HG03571 (cell line): ENCODE results near the gene SVIL.
"Not testable (repeated sequence)": the region's sequence is repeated elsewhere in the genome, so short reads cannot be mapped to it uniquely, and the experiment has no call there.

Source experiments
- ATAC-seq: cut with Tn5 transposase; IDR thresholded peaks from one replicate; pipeline ENCODE4 v1.9.1; 2021; ENCODE audit not compliant: unreplicated experiment

The SVIL gene

DNA sequence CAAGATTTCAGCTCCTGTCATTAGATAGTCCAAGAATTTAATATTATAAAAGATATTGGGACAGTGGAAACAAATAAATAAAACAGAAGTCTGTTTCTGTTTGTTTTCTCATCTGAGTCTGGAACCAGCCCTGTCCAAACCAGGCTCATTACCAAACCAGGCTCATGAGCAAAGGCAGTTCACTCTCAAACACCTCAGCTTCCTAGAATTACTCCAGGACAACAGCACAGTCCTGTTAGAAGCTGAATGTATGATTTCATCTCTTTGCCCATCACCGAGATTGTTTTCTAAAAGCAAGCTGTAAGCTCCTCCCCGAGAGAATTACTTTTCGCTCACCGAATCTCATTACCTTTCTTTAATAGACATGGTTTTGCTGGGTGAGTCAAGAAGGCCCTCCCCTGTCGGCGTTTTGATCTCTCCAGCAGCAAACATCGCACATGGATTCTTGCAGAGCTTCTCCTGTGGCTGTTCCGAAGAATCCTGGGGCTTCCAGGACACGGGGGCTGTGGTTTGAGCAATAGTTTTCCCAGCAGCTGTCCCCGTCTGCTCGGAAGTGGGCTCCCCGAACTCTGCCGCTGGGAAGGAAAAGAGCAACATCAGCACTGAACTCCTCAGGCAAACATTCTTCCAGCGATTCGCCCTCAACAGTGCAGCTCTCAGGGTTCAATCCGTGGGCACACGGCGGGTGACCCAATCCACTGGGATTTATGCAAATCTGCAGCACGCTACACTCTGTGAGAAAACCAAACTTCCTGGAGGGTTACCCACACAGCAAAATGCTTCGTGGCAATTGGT, 112.5 kb downstream of the SVIL start:
- no peak for ATAC-seq

GRCh38 chr10:29519659-29520058, 115.1 kb downstream of the SVIL start:
- ATAC-seq: no peak

DNA sequence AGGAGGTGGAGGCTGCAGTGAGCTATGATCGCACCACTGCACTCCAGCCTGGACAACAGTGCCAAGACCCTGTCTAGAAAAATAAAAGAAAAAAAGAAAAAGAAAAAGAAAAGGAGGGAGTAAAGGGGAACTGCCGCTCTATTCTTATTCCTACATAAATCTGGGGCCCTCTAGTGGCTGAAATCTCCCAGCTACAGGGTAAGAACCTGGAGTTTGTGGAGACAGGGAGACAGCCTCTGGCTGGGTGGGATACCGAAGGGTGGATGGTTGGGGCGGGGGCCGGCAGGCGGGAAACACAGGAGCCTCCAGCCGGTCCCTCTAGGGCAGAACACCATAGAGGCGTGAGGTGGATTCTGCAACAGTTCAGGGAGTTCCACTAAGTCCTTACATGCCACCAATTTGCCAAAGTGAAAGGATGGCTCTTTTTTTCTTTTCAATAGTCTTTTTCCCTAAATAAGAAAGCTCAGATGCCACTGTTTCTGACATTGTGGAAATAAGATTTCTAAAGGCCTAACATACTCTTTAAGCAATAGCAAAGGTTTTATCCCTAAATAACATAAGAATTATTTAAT, 117.3 kb downstream of the SVIL start:
- ATAC-seq: no peak

GRCh38 chr10:29516309-29516932, 118.3 kb downstream of the SVIL start:
- not testable (repeated sequence) for ATAC-seq

DNA sequence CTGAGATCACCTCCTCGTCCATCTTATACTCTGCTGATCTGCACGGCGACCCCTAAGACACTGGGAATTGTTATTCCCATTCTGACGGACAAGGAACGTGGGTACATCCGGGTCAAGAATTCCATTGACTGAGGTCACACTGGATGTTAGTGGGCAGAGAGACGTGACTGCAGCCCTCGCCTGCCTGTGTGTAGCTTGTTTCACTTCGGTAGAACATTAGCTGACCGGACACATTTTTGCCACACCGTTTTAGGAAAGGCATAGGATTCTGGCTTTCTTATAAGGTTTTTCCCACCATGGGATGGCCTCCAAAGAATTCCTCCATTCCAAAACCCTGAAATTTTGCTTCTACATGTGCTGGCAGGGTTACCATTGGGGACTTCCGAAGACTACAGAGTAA, 118.9 kb downstream of the SVIL start:
- ATAC-seq: not testable (repeated sequence)

- ATAC-seq: not testable (repeated sequence)
These were observed 119.7 kb downstream of the SVIL start for GRCh38 chr10:29515104-29515503.

GRCh38 chr10:29514306-29514705, 120.5 kb downstream of the SVIL start:
- ATAC-seq: no peak

GRCh38 chr10:29512425-29512974, 122.3 kb downstream of the SVIL start:
- ATAC-seq: no peak

- not testable (repeated sequence) for ATAC-seq
These were observed 123.0 kb downstream of the SVIL start for GRCh38 chr10:29511806-29512205.

GRCh38 chr10:29510483-29511157, 124.2 kb downstream of the SVIL start:
- ATAC-seq: not testable (repeated sequence)

DNA sequence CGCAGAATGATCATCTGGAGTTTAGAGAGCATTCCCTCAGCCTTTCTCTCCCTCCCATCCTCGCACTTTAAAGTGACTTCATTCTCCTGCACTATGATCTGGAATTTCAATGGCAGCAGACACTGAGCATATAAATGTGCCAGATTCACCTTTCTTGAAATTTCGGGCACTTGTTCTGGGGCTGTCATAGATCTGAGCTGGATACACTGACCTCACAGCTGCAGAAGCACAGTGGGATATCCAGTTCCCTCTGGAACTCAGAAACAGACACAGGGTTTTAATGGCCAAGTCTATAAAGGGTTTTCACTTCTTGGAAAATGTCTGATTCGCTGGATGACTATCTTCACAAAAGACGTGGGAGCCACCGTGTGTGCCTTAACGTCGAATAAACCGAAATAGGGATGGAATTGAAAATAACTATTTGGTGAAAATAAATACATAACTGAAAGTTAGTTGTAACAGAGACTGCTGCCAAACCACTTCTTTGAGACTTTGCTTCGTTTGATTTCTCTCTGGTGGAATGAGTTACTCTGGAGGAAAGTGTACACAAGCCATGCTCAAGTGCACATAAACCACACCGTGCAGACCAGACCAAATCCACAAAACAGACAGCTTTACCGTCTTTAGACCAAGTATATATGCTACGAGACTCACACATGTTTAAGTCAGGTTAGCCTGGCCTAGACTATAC, 126.1 kb downstream of the SVIL start:
- no peak for ATAC-seq

DNA sequence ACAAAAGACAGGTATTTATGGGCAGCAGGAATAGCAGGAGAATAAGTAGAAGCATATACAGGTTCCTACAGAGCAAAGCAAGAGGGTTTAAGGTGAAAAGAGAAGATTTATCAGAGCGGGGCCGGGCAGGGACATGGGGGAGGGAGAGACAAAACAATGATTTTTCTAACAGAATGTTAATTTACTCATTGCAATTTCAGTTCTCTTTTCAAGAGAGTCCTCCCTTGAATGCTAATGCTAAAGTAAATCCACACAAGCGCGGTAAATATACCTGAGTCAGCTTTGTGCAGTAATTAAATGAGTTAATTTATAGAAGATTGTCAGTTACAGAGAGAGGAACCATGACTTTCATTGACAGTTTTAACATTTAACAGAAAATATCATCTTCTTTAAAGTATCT, 127.0 kb downstream of the SVIL start:
- ATAC-seq: not testable (repeated sequence)

DNA sequence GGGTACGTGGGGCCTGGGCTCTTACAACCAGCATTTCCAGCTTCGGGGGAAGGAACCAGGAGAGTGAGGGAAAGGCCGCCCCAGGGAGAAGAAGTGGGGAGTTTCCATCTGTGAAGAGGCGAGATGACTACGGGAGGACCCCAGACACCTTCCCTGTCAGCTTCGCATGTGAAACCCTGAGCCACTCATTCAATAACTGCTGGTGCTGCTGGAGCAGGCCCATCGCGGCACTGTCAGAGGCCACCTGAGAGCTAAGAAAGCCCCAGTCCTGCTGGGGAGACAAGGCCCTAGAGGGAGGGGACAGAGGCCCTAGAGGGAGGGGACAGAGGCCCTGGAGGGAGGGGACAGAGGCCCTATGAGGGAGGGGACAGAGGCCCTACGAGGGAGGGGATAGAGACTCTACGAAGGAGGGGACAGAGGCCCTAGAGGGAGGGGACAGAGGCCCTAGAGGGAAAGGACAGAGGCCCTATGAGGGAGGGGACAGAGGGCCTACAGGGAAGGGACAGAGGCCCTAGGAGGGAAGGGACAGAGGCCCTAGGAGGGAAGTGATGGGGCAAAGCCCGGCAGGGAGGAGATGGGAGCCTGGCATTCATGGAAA, 128.3 kb downstream of the SVIL start:
- not testable (repeated sequence) for ATAC-seq

GRCh38 chr10:29502351-29502750, 132.4 kb downstream of the SVIL start:
- ATAC-seq: no peak

DNA sequence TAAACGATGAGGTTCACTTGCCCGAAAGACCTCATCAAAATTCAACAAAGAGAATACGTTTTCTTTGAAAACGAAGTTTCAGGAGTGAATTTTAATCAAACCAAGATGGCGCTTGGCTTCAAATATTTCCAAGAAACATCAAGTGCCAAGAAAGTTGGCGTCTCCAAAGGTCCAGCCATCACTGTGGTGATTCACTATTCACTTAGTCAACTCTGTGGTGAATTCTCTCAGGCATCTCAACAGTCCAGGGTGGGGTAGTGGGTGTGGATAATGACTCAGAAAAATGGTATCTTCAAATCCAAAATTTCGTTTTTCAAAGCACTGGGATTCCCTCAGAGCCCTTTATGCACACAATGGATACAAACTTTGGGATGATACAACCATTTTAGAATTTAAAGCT, 133.1 kb downstream of the SVIL start:
- no peak for ATAC-seq

GRCh38 chr10:29499993-29500537, 134.7 kb downstream of the SVIL start:
- no peak for ATAC-seq

DNA sequence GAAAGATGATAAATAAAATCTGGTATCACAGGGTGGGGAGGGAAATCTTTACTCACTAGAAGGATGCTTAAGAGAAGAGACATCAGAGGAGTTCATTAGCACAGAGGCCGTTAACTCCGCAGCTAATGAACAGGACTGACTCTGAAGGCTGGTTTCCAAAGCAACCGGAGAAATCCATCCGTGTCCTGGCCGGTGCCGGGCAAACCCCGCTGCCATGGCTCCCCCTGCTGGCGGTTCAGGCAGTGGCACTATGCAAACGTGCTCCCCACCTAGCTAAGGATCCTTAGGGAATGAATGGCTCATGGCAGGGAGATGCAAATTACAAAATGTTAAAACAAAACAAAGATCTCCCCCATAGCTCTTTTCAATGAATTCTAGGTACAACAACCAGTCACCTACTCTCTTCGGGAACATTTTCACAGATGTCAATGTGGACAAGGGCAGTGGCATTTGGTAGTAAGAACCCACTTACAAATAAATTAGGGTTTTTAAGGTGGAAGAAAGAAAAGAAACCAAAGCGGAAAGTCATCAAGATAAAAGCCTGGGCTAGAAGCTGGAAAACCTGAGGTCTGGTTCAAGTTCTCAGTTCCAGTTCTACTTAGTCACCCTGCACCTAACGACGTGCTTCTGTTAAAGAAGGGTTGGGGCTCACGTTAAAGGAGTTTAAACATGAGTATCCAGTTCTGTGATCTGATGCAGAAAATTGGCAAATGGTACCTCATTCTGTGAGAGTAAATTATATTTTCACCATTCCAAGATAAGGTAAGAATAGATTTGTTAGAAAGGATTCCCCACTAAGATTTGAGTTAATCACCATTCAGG, 138.2 kb downstream of the SVIL start:
- no peak for ATAC-seq

GRCh38 chr10:29495366-29495765, 139.4 kb downstream of the SVIL start:
- ATAC-seq: no peak

GRCh38 chr10:29493697-29494096, 141.1 kb downstream of the SVIL start:
- no peak for ATAC-seq
